HEK293T (cell line): ENCODE results near the gene LTV1.

Experiments used
- BHLHE40 ChIP-seq: fragments of 450-650 bp; IDR thresholded peaks from 2 replicates; pipeline ENCODE4 v1.6.1; 2016; ENCODE audit warnings: mild to moderate bottlenecking, moderate library complexity, borderline replicate concordance
- PKNOX1 ChIP-seq: fragments of 450-650 bp; IDR thresholded peaks from 2 replicates; pipeline ENCODE4 v1.6.1; 2016
- SP1 ChIP-seq: fragments of 450-650 bp; IDR thresholded peaks from 2 replicates; pipeline ENCODE4 v1.6.1; 2017
- TARDBP ChIP-seq: fragments of 450-650 bp; IDR thresholded peaks from 2 replicates; pipeline ENCODE4 v1.6.1; 2016

DNA sequence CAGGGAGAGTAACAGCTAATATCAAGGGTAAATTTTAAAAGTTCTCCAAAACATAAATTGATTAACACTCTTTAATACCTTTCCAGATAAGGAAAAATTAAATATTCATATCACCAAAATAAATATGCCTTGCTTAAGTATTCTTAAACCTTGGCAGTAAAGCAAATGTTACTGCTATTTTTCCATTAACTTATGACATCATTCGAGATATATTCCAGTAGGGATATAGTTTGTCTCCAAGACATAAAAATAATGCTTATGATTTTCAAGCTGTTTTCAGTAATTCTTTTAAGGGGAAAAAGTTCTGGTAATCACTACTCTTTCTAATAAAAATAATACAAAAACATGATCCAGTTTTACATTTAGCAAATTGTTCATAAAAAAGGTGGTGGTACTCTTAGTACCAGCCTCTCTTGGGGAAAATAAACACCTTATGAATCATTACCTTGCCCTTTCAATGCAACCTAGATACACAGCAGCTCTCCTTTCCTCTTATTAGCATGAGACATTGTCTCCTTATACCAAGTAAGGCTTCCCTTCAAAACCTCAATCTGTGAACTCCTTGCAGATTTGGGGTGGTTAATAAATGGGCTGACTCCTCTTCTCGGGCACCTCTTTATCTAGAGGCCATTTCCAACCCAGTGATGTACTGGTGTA lies 31.5 kb upstream of the LTV1 start:
- TF ChIP-seq TARDBP (no peak), SP1 (no peak), PKNOX1 (no peak), BHLHE40 (no peak)
